ENCODE results near the gene FAM98A.

The FAM98A gene

DNA sequence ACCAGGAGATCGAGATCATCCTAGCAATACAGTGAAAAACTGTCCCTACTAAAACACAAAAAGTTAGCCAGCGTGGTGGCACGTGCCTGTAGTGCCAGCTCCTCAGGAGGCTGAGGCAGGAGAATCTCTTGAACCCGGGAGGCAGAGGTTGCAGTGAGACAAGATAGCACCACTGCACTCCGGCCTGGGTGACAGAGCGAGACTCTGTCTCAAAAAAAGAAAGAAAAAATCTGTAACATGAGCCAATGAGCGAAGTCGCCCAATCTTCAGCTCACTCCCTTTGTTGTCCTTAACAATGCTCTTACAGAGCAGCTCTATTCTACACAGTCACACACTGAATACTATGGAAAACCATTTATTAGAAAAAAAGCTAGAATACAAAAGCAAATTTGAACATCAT, 22.0 kb downstream of the FAM98A start:
- Histone ChIP-seq H2AFZ (ENCODE audit: low read depth, low read length, severe bottlenecking) (no peak overlapping the region), H3K9me2 (replicated peaks; ENCODE audit: insufficient read depth, low read length) (no peaks in the 10 kb centered on the region), H3K27me3 (ENCODE audit: low read length) (no peaks in the 10 kb centered on the region), H3K4me2 (ENCODE audit: low read depth, low read length, poor library complexity, severe bottlenecking) (no peak overlapping the region), H3F3A (ENCODE audit: insufficient read depth) (peaks cover 36% of the 10 kb centered on the region), H3K9ac (ENCODE audit: low read length) (no peak overlapping the region), H3K4me3 (ENCODE audit: insufficient read depth, low read length, poor library complexity, severe bottlenecking) (no peak overlapping the region), H4K20me1 (ENCODE audit: low read depth, low read length) (no peaks in the 10 kb centered on the region), H3K9me3 (ENCODE audit: insufficient read depth, low read length) (no peaks in the 10 kb centered on the region), H3K27ac (ENCODE audit: low read depth, low read length) (no peak overlapping the region), H3K79me2 (ENCODE audit: insufficient read depth, low read length) (no peaks in the 10 kb centered on the region), H3K36me3 (ENCODE audit: low read length) (0 out of 2 replicates have a peak, but pooled peaks cover 4% of the 10 kb centered on the region)
- TF ChIP-seq EZH2phosphoT487 (conservative IDR thresholded peaks at IDR 0.05; ENCODE audit: low read length) = no peak
- TF ChIP-seq, protein P1, sequence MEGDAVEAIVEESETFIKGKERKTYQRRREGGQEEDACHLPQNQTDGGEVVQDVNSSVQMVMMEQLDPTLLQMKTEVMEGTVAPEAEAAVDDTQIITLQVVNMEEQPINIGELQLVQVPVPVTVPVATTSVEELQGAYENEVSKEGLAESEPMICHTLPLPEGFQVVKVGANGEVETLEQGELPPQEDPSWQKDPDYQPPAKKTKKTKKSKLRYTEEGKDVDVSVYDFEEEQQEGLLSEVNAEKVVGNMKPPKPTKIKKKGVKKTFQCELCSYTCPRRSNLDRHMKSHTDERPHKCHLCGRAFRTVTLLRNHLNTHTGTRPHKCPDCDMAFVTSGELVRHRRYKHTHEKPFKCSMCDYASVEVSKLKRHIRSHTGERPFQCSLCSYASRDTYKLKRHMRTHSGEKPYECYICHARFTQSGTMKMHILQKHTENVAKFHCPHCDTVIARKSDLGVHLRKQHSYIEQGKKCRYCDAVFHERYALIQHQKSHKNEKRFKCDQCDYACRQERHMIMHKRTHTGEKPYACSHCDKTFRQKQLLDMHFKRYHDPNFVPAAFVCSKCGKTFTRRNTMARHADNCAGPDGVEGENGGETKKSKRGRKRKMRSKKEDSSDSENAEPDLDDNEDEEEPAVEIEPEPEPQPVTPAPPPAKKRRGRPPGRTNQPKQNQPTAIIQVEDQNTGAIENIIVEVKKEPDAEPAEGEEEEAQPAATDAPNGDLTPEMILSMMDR (IDR thresholded peaks at IDR 0.05; ENCODE audit: insufficient read depth, low read length, poor library complexity, severe bottlenecking) = no peak

- Histone ChIP-seq H4K20me1 (ENCODE audit: low read depth, low read length) (no peaks in the 10 kb centered on the region), H3K9me2 (replicated peaks; ENCODE audit: insufficient read depth, low read length) (no peaks in the 10 kb centered on the region), H3K27me3 (ENCODE audit: low read length) (no peaks in the 10 kb centered on the region), H3K36me3 (ENCODE audit: low read length) (no peaks in the 10 kb centered on the region), H3K9ac (ENCODE audit: low read length) (no peak overlapping the region), H2AFZ (ENCODE audit: low read depth, low read length, severe bottlenecking) (no peak overlapping the region), H3K79me2 (ENCODE audit: insufficient read depth, low read length) (no peaks in the 10 kb centered on the region), H3K4me2 (ENCODE audit: low read depth, low read length, poor library complexity, severe bottlenecking) (no peak overlapping the region), H3F3A (ENCODE audit: insufficient read depth) (peaks cover 61% of the 10 kb centered on the region), H3K9me3 (ENCODE audit: insufficient read depth, low read length) (no peaks in the 10 kb centered on the region), H3K27ac (ENCODE audit: low read depth, low read length) (no peak overlapping the region), H3K4me3 (ENCODE audit: insufficient read depth, low read length, poor library complexity, severe bottlenecking) (no peak overlapping the region)
- TF ChIP-seq, protein P1 (IDR thresholded peaks at IDR 0.05; ENCODE audit: insufficient read depth, low read length, poor library complexity, severe bottlenecking) = no peak
- no peak for TF ChIP-seq EZH2phosphoT487 (conservative IDR thresholded peaks at IDR 0.05; ENCODE audit: low read length)
These were observed 25.4 kb downstream of the FAM98A start for GRCh38 chr2:33573657-33574056.

GRCh38 chr2:33570681-33571080, 28.4 kb downstream of the FAM98A start:
- Histone ChIP-seq H3K27ac (ENCODE audit: low read depth, low read length) (peak overlapping the region; percentile 0; the same call in 1 of the 2 replicates), H4K20me1 (ENCODE audit: low read depth, low read length) (no peaks in the 10 kb centered on the region), H3K36me3 (ENCODE audit: low read length) (peaks cover 10% of the 10 kb centered on the region; the same call in 1 of the 2 replicates), H3K79me2 (ENCODE audit: insufficient read depth, low read length) (no peaks in the 10 kb centered on the region), H2AFZ (ENCODE audit: low read depth, low read length, severe bottlenecking) (no peak overlapping the region), H3K9me3 (ENCODE audit: insufficient read depth, low read length) (no peaks in the 10 kb centered on the region), H3K4me2 (ENCODE audit: low read depth, low read length, poor library complexity, severe bottlenecking) (no peak overlapping the region), H3K9me2 (replicated peaks; ENCODE audit: insufficient read depth, low read length) (no peaks in the 10 kb centered on the region), H3F3A (ENCODE audit: insufficient read depth) (peaks cover 72% of the 10 kb centered on the region), H3K9ac (ENCODE audit: low read length) (no peak overlapping the region), H3K4me3 (ENCODE audit: insufficient read depth, low read length, poor library complexity, severe bottlenecking) (no peak overlapping the region), H3K27me3 (ENCODE audit: low read length) (no peaks in the 10 kb centered on the region)
- TF ChIP-seq EZH2phosphoT487 (conservative IDR thresholded peaks at IDR 0.05; ENCODE audit: low read length) = no peak
- TF ChIP-seq, protein P1 (IDR thresholded peaks at IDR 0.05; ENCODE audit: insufficient read depth, low read length, poor library complexity, severe bottlenecking) = no peak

Measured in SU-DHL-6 (cell line).